ES-I3 (cell line): Measurements from ENCODE around the gene UBR4.

Experiments
- H3K36me3 ChIP-seq: 2 replicates; pipeline ENCODE4 v1.6.1; 2013; ENCODE audit warnings: mild to moderate bottlenecking, low read length, control low read depth, moderate library complexity; ENCODE audit not compliant: insufficient read depth
- H3K4me1 ChIP-seq: 2 replicates; pipeline ENCODE4 v1.6.1; 2013; ENCODE audit warnings: mild to moderate bottlenecking, control low read depth, low read length; ENCODE audit not compliant: insufficient read depth
- H3K9ac ChIP-seq: 2 replicates; pipeline ENCODE4 v1.6.1; 2013; ENCODE audit warnings: low read depth, mild to moderate bottlenecking, low read length, moderate library complexity
- H3K9me3 ChIP-seq: 2 replicates; pipeline ENCODE4 v1.6.1; 2013; ENCODE audit warnings: mild to moderate bottlenecking, low read length, moderate library complexity; ENCODE audit not compliant: control insufficient read depth, insufficient read depth

UBR4 gene

DNA sequence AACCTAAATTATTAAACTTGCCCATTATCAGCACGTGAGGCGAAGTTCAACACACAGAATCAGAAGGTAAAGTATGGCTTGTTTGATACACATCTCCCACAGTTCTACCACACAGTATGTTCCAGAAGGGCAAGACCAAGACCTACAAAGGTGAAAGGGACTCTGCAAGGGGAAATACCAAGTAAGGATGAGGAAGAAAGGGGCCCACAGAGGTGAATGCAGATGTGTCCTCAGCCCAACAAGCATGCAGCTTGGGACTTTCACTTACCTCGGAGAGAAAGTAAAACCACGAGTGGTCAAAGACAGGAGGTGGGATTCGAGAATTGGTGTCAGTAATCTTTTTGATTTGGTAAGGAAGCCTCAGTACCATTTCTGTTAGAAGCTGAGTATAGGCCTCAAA lies 85.8 kb downstream of the UBR4 start:
- Histone ChIP-seq H3K9ac (no peak overlapping the region), H3K4me1 (no peaks in the 10 kb centered on the region), H3K36me3 (peaks cover 82% of the 10 kb centered on the region), H3K9me3 (no peaks in the 10 kb centered on the region)

DNA sequence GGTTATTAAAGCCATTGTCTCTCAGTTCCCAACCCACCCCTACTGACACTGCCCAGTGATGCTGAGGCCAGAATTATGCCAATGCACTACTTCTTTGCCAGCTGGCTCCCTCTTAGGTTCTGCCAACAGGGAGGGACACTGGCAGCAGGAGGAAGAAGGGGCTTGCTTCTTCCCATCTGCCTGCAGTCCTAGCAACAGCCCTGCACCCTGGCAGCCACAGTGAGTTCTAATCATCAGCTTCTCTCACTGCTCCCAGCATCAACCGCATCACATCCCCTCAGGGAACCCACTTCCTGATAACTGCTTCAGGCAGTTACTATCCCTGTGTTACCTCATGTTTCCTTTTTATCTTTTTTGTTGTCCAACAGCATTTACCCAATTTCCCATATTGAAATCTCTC lies 86.2 kb downstream of the UBR4 start:
- Histone ChIP-seq H3K36me3 (peaks cover 82% of the 10 kb centered on the region), H3K9ac (no peak overlapping the region), H3K9me3 (no peaks in the 10 kb centered on the region), H3K4me1 (no peaks in the 10 kb centered on the region)

DNA sequence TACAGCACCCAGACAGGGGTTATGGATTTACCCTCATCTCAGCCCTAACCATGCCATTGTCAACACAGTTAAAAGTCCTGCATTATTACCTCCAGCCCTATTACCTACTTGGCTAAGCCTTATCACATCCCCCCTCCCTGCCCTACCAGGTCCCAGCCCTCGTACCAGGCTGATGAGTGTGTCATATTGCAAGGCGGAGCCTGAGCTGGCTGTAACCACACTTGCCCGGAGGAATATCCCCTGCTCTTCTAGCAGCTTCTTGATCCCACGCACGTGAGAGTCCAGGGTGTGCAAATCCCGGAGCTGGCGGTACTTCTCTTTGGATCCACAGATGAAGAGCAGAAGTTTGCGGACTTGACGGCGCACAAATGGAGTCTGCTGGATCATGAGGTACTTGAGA lies 87.4 kb downstream of the UBR4 start:
- Histone ChIP-seq H3K9ac (no peak overlapping the region), H3K4me1 (no peaks in the 10 kb centered on the region), H3K9me3 (no peaks in the 10 kb centered on the region), H3K36me3 (peaks cover 80% of the 10 kb centered on the region)

DNA sequence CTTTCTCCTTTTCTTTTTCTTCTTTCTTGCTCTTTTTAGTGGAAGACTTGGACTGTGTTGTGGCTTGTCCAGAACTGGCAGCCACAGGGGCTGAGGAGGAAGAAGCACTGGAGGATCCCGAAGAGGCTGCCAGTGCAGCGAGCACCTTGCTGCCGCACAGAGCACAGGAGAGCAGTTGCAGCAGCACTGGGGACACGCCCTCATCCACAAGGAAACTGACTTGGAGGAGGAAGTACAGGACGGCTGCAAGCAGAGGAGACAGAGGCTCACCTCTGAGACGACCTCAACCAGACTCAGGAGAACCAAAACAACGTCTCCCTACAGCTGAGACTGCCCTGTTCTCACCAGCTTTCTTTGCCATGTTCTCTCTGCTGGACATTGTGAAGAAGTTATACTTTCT lies 88.9 kb downstream of the UBR4 start:
- H3K9me3 ChIP-seq: no peaks in the 10 kb centered on the region
- no peak overlapping the region for H3K9ac ChIP-seq
- H3K4me1 ChIP-seq: no peaks in the 10 kb centered on the region
- peaks cover 76% of the 10 kb centered on the region for H3K36me3 ChIP-seq

DNA sequence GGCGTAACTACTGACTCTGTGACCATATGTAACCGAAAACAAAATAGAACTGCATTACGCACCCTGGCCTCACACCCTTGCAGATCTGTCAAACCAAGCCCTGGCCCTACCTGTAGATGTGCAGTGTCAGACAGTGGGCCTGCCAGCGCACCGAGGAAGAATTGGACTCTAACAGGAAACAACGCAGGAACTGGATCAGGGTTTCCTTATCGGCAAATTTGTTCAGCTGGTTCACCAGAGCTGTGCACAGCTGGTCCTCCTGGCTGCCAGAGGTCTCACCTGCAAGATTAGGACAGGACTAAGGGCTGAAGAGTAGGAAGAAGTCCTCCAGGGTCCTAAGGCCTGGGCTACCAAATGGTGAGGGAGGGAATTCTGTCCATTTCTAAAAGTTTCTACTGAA lies 90.0 kb downstream of the UBR4 start:
- no peaks in the 10 kb centered on the region for H3K9me3 ChIP-seq
- H3K4me1 ChIP-seq: no peaks in the 10 kb centered on the region
- no peak overlapping the region for H3K9ac ChIP-seq
- H3K36me3 ChIP-seq: peaks cover 81% of the 10 kb centered on the region

DNA sequence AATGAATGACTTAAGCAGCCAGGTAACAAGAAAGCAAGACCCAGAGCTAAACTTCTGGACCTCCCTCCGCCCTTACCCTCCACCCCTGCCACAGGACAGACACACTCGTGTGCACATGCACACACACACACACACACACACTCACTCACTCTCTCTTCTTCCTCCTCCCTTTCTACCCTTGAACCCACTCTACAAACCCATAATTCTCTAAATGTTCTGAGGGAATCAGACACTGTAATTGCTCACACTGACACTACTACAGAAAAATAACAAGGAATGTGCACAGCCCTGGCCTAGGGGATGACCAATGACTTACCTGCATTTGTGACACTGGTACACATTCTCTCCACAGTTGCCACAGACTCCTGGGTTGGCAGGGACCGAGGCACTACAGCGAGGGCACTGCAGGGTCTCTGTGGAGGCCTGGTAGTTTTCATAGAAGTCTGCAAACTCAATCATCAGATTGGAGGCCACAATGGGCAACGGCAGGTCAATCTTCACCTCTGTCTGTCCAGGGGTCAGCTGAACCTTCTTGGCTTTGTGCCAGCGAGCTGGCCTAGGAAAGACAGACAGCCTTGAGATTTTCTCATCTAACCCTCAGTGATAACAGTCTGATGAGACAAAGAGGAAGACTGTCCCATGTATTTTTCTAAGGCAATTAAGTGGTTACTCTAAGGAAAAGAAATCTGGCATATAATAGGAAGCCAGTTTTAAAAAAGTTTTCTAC lies 94.8 kb downstream of the UBR4 start:
- H3K9ac ChIP-seq: no peak overlapping the region
- peaks cover 61% of the 10 kb centered on the region for H3K36me3 ChIP-seq
- H3K4me1 ChIP-seq: no peaks in the 10 kb centered on the region
- H3K9me3 ChIP-seq: no peaks in the 10 kb centered on the region

DNA sequence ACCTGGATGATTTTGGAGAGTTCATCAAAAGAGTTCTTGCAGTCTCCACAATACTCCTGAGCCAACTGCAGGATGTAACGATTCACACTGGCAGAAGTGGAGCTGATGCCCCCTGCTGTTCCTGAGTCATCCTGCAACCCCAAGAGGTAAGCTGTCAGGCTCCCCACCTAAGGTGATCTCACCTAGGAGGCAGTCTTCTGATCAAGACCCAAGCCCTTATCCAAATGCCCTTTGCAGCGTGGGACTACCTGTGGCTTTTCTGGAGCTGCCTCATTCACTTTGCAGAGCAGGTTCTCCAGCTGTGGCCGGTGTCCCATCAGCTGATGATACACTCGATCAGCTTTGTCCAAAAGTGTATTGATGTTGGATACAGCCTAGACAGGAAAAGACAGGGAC lies 96.4 kb downstream of the UBR4 start:
- Histone ChIP-seq H3K36me3 (peaks cover 63% of the 10 kb centered on the region), H3K9ac (no peak overlapping the region), H3K4me1 (no peaks in the 10 kb centered on the region), H3K9me3 (no peaks in the 10 kb centered on the region)

DNA sequence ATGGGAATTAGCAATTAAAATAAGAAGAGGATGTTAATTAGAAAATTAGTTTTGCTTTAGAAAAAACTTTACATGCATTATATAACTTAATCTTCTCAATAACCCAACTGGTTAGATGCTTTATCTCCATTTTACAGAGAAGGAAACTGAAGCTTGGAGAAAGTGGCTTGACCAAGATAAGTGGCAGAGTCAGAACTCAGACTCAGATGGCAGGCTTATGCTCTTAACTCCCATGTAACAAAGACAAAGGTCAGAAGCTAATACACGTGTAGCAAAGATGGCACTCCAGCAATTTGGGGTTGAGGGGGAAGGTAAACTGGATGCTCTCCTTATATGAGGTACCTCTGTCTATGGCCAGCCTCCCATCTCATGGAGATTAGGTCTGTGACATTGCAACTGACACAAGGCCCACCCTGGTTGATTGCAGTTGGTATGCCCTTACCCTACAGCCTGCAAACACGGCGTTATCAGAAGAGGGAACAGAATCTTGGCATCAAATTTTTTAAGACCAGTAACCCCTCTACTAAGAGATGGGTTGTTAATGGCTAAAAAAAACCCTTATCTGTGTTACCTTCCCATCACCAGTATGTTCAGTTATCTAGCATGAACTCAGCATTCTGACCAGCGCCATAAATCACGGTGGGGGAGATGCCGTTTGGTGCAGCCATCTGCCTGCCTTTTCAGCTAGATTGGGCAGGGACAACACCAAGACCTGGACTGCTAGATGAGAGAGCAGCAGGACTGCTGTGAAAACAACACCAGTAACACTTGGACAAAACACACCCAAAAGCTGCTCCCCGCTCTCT lies 97.0 kb downstream of the UBR4 start:
- peaks cover 64% of the 10 kb centered on the region for H3K36me3 ChIP-seq
- no peaks in the 10 kb centered on the region for H3K4me1 ChIP-seq
- no peak overlapping the region for H3K9ac ChIP-seq
- no peaks in the 10 kb centered on the region for H3K9me3 ChIP-seq

DNA sequence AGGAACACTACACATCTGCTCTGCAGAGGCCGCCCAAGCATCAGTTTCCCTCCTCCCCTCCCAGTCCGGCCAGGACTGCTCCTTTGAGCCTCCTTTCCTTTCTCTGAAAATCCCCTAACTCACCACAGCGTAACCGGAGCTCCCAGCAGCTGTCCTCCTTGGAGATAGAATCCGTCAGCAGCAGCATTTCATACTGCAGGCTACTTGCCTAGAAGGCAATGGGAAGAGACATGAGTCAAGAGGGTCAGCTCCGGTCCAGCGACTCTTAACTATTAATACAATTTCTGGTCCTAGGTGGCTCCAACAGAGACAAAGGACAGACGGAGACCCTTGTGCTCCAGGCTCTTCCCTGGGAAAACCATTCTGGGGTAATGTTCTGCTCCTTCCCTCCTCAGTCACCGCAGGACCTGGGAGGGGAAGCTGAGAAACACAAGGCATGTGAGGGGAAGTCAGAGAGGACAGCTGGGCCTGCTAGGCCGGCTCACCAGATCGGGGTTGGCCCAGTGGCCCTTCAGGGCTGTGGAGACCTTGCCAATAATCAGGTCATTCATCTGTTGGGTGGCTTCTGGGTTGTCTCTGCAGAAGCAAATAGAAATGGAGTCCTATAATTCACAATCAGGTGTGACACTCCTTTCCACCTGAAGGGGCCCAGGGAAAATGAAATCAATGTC lies 99.7 kb downstream of the UBR4 start:
- no peaks in the 10 kb centered on the region for H3K4me1 ChIP-seq
- no peaks in the 10 kb centered on the region for H3K9me3 ChIP-seq
- H3K9ac ChIP-seq: no peak overlapping the region
- peaks cover 62% of the 10 kb centered on the region for H3K36me3 ChIP-seq

DNA sequence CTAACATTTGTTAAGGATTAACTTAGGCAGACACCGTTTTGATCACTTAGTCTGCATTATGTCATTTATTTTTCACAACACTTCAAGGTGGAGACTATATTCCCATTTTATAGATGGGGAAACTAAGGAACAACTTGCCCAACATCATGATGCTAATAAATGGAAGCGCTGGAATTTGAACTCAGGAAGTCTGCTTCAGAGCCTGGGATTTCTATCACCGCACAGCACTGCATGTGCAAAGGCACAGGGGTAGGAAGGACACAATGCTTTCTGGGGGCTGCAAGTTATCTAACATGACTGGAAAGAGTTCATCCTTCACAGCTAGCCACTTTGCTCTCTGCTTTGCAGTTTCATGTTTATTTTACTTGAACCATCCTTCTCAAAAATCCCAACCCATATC lies 100.5 kb downstream of the UBR4 start:
- Histone ChIP-seq H3K9me3 (no peaks in the 10 kb centered on the region), H3K9ac (no peak overlapping the region), H3K4me1 (no peaks in the 10 kb centered on the region), H3K36me3 (peaks cover 58% of the 10 kb centered on the region)

DNA sequence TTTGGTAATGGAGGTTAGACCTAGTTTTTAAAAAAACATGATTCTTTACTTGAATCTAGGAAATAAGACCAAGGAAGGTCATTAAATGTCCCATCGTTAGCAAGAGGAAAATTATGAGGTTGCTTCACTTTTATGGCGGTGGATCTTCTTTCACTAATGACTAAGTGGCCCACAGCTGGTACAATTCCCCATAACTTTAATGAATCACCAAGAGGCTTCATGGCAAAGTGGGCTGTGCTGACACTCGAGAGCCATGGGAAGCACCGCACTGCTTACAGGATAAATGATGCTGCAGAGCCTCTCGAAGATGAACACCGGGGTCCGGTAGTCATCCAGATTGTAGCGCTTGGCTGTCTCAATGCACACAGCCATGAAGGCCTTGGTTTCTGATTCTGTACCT lies 108.8 kb downstream of the UBR4 start:
- H3K4me1 ChIP-seq: no peaks in the 10 kb centered on the region
- H3K9me3 ChIP-seq: no peaks in the 10 kb centered on the region
- peaks cover 65% of the 10 kb centered on the region for H3K36me3 ChIP-seq
- no peak overlapping the region for H3K9ac ChIP-seq

DNA sequence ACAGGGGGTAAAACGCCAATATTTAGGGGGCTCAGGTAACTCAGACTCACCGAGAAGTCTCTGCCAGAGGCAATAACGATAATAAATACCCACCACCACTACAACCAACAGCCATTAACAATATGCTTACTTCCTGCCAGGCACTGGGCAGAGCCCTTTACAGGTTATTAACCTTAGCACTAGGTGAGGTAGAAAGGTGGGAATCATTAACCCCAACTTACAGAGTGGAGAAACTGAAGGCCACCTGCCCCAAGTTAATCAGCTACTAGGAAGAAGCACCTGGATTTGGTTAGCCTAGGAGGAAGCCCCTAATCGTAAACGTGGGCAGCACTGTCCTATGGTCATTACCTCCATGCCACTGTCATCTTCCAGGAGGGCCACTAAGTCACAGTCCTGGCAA lies 110.0 kb downstream of the UBR4 start:
- H3K4me1 ChIP-seq: no peaks in the 10 kb centered on the region
- H3K9me3 ChIP-seq: no peaks in the 10 kb centered on the region
- no peak overlapping the region for H3K9ac ChIP-seq
- peaks cover 67% of the 10 kb centered on the region for H3K36me3 ChIP-seq

DNA sequence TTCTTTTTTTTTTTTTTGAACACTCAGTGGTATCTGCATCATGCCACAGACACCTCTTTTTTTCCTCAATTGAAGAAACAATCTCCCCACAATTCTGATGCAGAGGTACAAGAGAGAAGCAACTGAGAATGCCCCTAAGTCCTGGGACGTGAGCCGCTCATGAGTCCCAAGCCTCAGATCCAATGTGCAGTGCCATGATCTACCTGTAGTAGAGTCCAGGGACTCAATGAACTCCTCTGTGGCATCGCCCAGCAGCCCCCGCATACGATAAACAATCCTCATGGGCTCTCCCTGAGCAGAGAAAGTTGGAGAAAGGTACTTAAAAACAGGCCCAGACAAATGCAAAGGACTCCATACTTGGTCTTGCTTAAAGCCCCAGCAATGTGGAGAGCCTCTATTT lies 113.1 kb downstream of the UBR4 start:
- no peaks in the 10 kb centered on the region for H3K4me1 ChIP-seq
- H3K9ac ChIP-seq: no peak overlapping the region
- no peaks in the 10 kb centered on the region for H3K9me3 ChIP-seq
- peaks cover 78% of the 10 kb centered on the region for H3K36me3 ChIP-seq

DNA sequence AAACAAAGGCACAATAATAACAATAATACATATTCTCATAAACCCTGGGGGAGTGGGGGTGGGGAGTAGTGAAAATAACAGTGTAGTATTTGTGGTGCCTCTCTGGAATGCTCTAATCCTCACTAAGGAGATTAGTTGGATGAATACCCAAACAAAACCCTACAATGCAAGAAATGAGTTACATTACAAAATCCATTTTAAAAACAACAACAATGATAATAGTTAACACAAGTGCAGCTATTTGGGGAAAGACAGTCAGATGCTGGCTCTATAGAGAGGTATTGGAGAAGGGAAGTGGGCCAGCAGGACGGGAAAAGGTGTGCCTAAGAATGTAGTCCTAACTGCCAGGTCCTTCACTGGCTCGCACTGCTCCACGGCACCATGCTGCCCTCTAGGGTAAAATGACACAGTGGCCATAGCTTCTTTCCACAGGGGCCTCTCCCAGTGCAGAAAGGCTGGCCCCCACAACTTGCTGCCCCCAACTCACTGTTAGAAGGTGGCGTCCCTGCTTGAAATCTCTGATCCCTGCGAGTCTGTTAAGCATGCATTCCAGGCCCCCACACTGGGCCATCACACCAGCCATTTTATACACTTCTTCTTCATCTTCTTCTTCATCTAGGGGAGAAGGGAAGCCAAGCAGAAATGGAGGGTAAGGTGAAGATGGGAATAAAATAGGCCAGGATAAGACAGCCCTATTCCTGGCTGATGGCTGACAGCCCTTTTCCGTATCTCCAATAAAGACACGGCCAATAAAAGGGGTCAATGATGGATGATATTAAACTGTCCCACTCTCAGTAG lies 113.8 kb downstream of the UBR4 start:
- H3K9me3 ChIP-seq: no peaks in the 10 kb centered on the region
- H3K9ac ChIP-seq: no peak overlapping the region
- no peaks in the 10 kb centered on the region for H3K4me1 ChIP-seq
- H3K36me3 ChIP-seq: peaks cover 77% of the 10 kb centered on the region
